CD4-positive, alpha-beta T cell (primary cell): Measurements from ENCODE around the gene TMEM44. TPM values are rescaled to one million over a fixed set of nuclear protein-coding genes. Genes with fewer than 3 reads are reported as not detected.

Experiments used
- ATAC-seq: fragments of 200-7000 bp; cut with Tn5 transposase; one replicate; pipeline ENCODE4 v1.10.0; 2022; ENCODE audit warnings: mild to moderate bottlenecking; ENCODE audit not compliant: poor library complexity
- CTCF ChIA-PET: fragments of 350-600 bp; sonication (Branson Sonifier 250); formaldehyde crosslinking; loops from one replicate; lab custom pipeline; 2021; ENCODE audit warnings: antibody characterized with exemption, inconsistent platforms; lab: Charles Lee
- POLR2A ChIA-PET: fragments of 350-600 bp; sonication (Branson Sonifier 250); formaldehyde crosslinking; loops from one replicate; lab custom pipeline; 2021; ENCODE audit warnings: antibody characterized with exemption, inconsistent platforms; lab: Charles Lee
- DNase-seq, 14 experiments: peaks; one replicate each; pipeline ENCODE4 v3.0.0-alpha.2; 2013 to 2020; ENCODE audit warnings: mixed read lengths in 2 of 14
- H3K27ac ChIP-seq, 2 donors: one replicate each; pipeline versions ENCODE4 v1.5.1 to v1.7.0; 2013; ENCODE audit warnings: low read length in 2 of 2, low read depth in 1 of 2, mild to moderate bottlenecking in 1 of 2
- H3K27me3 ChIP-seq, 2 experiments: 1 replicate in 1 of 2; 2 replicates in 1 of 2; pipeline versions ENCODE4 v1.6.1 to v1.7.0; 2013; ENCODE audit warnings: low read length in 2 of 2, control low read depth in 1 of 2, mild to moderate bottlenecking in 1 of 2, moderate library complexity in 1 of 2; ENCODE audit not compliant: insufficient read depth in 2 of 2, control insufficient read depth in 1 of 2
- H3K36me3 ChIP-seq: one replicate; pipeline ENCODE4 v1.6.1; 2013; ENCODE audit warnings: low read length, control low read depth; ENCODE audit not compliant: insufficient read depth
- H3K4me1 ChIP-seq: one replicate; pipeline ENCODE4 v1.6.1; 2013; ENCODE audit warnings: low read length, control low read depth; ENCODE audit not compliant: insufficient read depth
- H3K4me3 ChIP-seq: one replicate; pipeline ENCODE4 v1.5.1; 2013; ENCODE audit warnings: mild to moderate bottlenecking, low read length, moderate library complexity
- H3K9me3 ChIP-seq, 2 experiments: 1 replicate in 1 of 2; 2 replicates in 1 of 2; pipeline versions ENCODE4 v1.6.1 to v1.7.0; 2013; ENCODE audit warnings: low read length in 2 of 2, mild to moderate bottlenecking in 2 of 2, control low read depth in 1 of 2, moderate library complexity in 1 of 2; ENCODE audit not compliant: control insufficient read depth in 1 of 2, insufficient read depth in 1 of 2
- H3K27ac Mint-ChIP-seq: one replicate; pipeline ENCODE4 v1.8.0; 2020; ENCODE audit warnings: mixed read lengths
- H3K27me3 Mint-ChIP-seq: one replicate; pipeline ENCODE4 v1.8.0; 2021; ENCODE audit warnings: mixed read lengths
- H3K36me3 Mint-ChIP-seq: one replicate; pipeline ENCODE4 v1.8.0; 2021; ENCODE audit warnings: low read depth, mixed read lengths
- H3K4me1 Mint-ChIP-seq: one replicate; pipeline ENCODE4 v1.8.0; 2021; ENCODE audit warnings: low read depth, mixed read lengths
- H3K4me3 Mint-ChIP-seq: one replicate; pipeline ENCODE4 v1.8.0; 2020; ENCODE audit warnings: mild to moderate bottlenecking, mixed read lengths
- H3K9me3 Mint-ChIP-seq: one replicate; pipeline ENCODE4 v1.8.0; 2020; ENCODE audit warnings: mixed read lengths
- CTCF ChIP-seq: fragments of 200-600 bp; IDR thresholded peaks from one replicate; pipeline ENCODE4 v1.8.0; 2022; ENCODE audit warnings: antibody characterized with exemption, mild to moderate bottlenecking
- intact Hi-C, 2 experiments: fragments of 100-400 bp; cut with DNase I in 1 of 2; cut with micrococcal nuclease in 1 of 2; formaldehyde crosslinking; loops; one replicate each; pipeline versions ENCODE4 v1.15.1 to v1.9.0; 2023 to 2025; cut with DNase I, micrococcal nuclease
- total RNA-seq, 174 experiments: library from RNA in 2 of 174; stranded (reverse) in 2 of 174; gene quantifications; one replicate each; pipeline ENCODE4 v1.2.3 and lab custom pipeline; 2021 to 2026

The TMEM44 gene
- total RNA-seq, 2 experiments from 2014 or later = 0.98 to 1.1 TPM

- Histone ChIP-seq H3K4me3 (no peak overlapping the region), H3K27ac (no peak overlapping the region), H3K36me3 (no peaks in the 10 kb centered on the region), H3K4me1 (no peaks in the 10 kb centered on the region), H3K27me3 (no peaks in the 10 kb centered on the region), H3K9me3 (no peaks in the 10 kb centered on the region)
- ChIA-PET POLR2A (no interaction called here), CTCF (no interaction called here)
- ATAC-seq (no peak), DNase-seq (no peak)
- Mint-ChIP-seq H3K36me3 (no peaks in the 10 kb centered on the region), H3K4me1 (no peaks in the 10 kb centered on the region), H3K27me3 (no peaks in the 10 kb centered on the region), H3K27ac (no peak overlapping the region), H3K4me3 (no peak overlapping the region), H3K9me3 (no peaks in the 10 kb centered on the region)
- intact Hi-C loops = no loop called here
- TF ChIP-seq CTCF = no peak
These were observed 15.4 kb downstream of the TMEM44 start for GRCh38 chr3:194617827-194618226.

GRCh38 chr3:194617143-194617671 lies 16.0 kb downstream of the TMEM44 start:
- no peak overlapping the region for H3K27ac ChIP-seq
- ATAC-seq (no peak), DNase-seq (no peak)
- H3K9me3 ChIP-seq = no peaks in the 10 kb centered on the region
- no peaks in the 10 kb centered on the region for H3K27me3 ChIP-seq
- intact Hi-C loops = no loop called here
- no peaks in the 10 kb centered on the region for H3K36me3 ChIP-seq
- H3K4me1 ChIP-seq = no peaks in the 10 kb centered on the region
- H3K4me3 ChIP-seq = no peak overlapping the region
- ChIA-PET POLR2A (no interaction called here), CTCF (no interaction called here)
- no peak overlapping the region for H3K27ac Mint-ChIP-seq
- H3K36me3 Mint-ChIP-seq = no peaks in the 10 kb centered on the region
- no peaks in the 10 kb centered on the region for H3K27me3 Mint-ChIP-seq
- H3K4me1 Mint-ChIP-seq = no peaks in the 10 kb centered on the region
- TF ChIP-seq CTCF = no peak
- H3K4me3 Mint-ChIP-seq = no peak overlapping the region
- H3K9me3 Mint-ChIP-seq = no peaks in the 10 kb centered on the region

- no peaks in the 10 kb centered on the region for H3K27me3 Mint-ChIP-seq
These were observed 18.0 kb downstream of the TMEM44 start for GRCh38 chr3:194615226-194615625.

More at GRCh38 chr3:194615226-194615625, 18.0 kb downstream of the TMEM44 start:
- Histone ChIP-seq H3K9me3 (no peaks in the 10 kb centered on the region), H3K27me3 (no peaks in the 10 kb centered on the region), H3K27ac (no peak overlapping the region), H3K4me3 (no peak overlapping the region), H3K36me3 (no peaks in the 10 kb centered on the region), H3K4me1 (no peaks in the 10 kb centered on the region)
- POLR2A ChIA-PET = no interaction called here
- intact Hi-C loops = no loop called here
- DNase-seq = no peak
- no peak for TF ChIP-seq CTCF
- no peak for ATAC-seq
- Mint-ChIP-seq H3K9me3 (no peaks in the 10 kb centered on the region), H3K4me3 (no peak overlapping the region), H3K36me3 (no peaks in the 10 kb centered on the region), H3K27ac (no peak overlapping the region), H3K4me1 (no peaks in the 10 kb centered on the region)
- CTCF ChIA-PET = no interaction called here
